Erythroblast (primary cell): ENCODE data around the gene MCUB.

Experiments
- GATA1 ChIP-seq: IDR thresholded peaks from 2 replicates; pipeline ENCODE4 v1.6.1; 2011; ENCODE audit warnings: low read depth, mild to moderate bottlenecking, control low read depth, low read length, moderate library complexity
- POLR2A ChIP-seq: IDR thresholded peaks from 2 replicates; pipeline ENCODE4 v1.6.1; 2011; ENCODE audit warnings: mild to moderate bottlenecking, low read length

- TF ChIP-seq POLR2A (no peak), GATA1 (no peak)
Measured at GRCh38 chr4:109589605-109590004, 29.6 kb downstream of the MCUB start.
